SK-N-SH treated with all-trans-retinoic acid at 6 μM for 48 hours (cell line): Measurements from ENCODE around the gene ADCY1.

Source experiments
- ATAC-seq: fragments of 200-7000 bp; cut with Tn5 transposase; 3 replicates; pipeline ENCODE4 v1.9.1; 2020; ENCODE audit warnings: mild to moderate bottlenecking, moderate library complexity
- ARNTL ChIP-seq: fragments of 450-650 bp; formaldehyde crosslinking; IDR thresholded peaks from 2 replicates; pipeline ENCODE4 v1.5.0; 2020; ENCODE audit warnings: low read depth, mild to moderate bottlenecking, moderate library complexity, borderline replicate concordance
- BACH2 ChIP-seq: fragments of 250-450 bp; sonication (Bioruptor Pico); IDR thresholded peaks from 2 replicates; pipeline ENCODE4 v1.9.0; 2021; ENCODE audit warnings: mild to moderate bottlenecking, borderline replicate concordance
- CSDC2 ChIP-seq: fragments of 250-450 bp; sonication (Bioruptor Pico); IDR thresholded peaks from 2 replicates; pipeline ENCODE4 v1.5.0; 2020; ENCODE audit warnings: mild to moderate bottlenecking, moderate library complexity
- ESRRG ChIP-seq: fragments of 250-450 bp; sonication (Bioruptor Pico); IDR thresholded peaks from 2 replicates; pipeline ENCODE4 v1.6.1; 2021; ENCODE audit warnings: mild to moderate bottlenecking
- GLIS3 ChIP-seq: fragments of 250-450 bp; sonication (Bioruptor Pico); IDR thresholded peaks from 2 replicates; pipeline ENCODE4 v1.5.0; 2020; ENCODE audit warnings: mild to moderate bottlenecking, moderate library complexity
- ISL1 ChIP-seq: fragments of 250-450 bp; sonication (Bioruptor Pico); IDR thresholded peaks from 2 replicates; pipeline ENCODE4 v2.1.2; 2022; ENCODE audit warnings: mild to moderate bottlenecking, moderate library complexity
- OSR1 ChIP-seq: fragments of 250-450 bp; sonication (Bioruptor Pico); IDR thresholded peaks from 2 replicates; pipeline ENCODE4 v1.8.0; 2022; ENCODE audit warnings: moderate library complexity, mild to moderate bottlenecking, inconsistent platforms
- PPARA ChIP-seq: fragments of 250-450 bp; sonication (Bioruptor Pico); IDR thresholded peaks from 2 replicates; pipeline ENCODE4 v1.5.0; 2020; ENCODE audit warnings: mild to moderate bottlenecking, borderline replicate concordance
- RARB ChIP-seq: fragments of 250-450 bp; sonication (Bioruptor Pico); IDR thresholded peaks from 2 replicates; pipeline ENCODE4 v1.8.0; 2021; ENCODE audit warnings: mild to moderate bottlenecking, moderate library complexity
- SNAI2 ChIP-seq: fragments of 250-450 bp; sonication (Bioruptor Pico); IDR thresholded peaks from 2 replicates; pipeline ENCODE4 v1.5.0; 2020; ENCODE audit warnings: mild to moderate bottlenecking, moderate library complexity
- TCF4 ChIP-seq: fragments of 250-450 bp; sonication (Bioruptor Pico); IDR thresholded peaks from 2 replicates; pipeline ENCODE4 v1.8.0; 2021; ENCODE audit warnings: mild to moderate bottlenecking, moderate library complexity, borderline replicate concordance
- TOX ChIP-seq: fragments of 250-450 bp; sonication (Bioruptor Pico); IDR thresholded peaks from 2 replicates; pipeline ENCODE4 v1.8.0; 2021; ENCODE audit warnings: mild to moderate bottlenecking, moderate library complexity, borderline replicate concordance
- ZC3H10 ChIP-seq: fragments of 250-450 bp; sonication (Bioruptor Pico); IDR thresholded peaks from 2 replicates; pipeline ENCODE4 v1.5.1; 2021; ENCODE audit warnings: mild to moderate bottlenecking, moderate library complexity
- ZFP3 ChIP-seq: fragments of 250-450 bp; sonication (Bioruptor Pico); IDR thresholded peaks from 2 replicates; pipeline ENCODE4 v1.5.0; 2020; ENCODE audit warnings: mild to moderate bottlenecking, moderate library complexity
- ZFP30 ChIP-seq: fragments of 450-650 bp; formaldehyde crosslinking; IDR thresholded peaks from 2 replicates; pipeline ENCODE4 v1.5.0; 2022; ENCODE audit warnings: mild to moderate bottlenecking, moderate library complexity
- ZNF565 ChIP-seq: fragments of 450-650 bp; formaldehyde crosslinking; conservative IDR thresholded peaks from 2 replicates; pipeline ENCODE4 v1.5.0; 2020; ENCODE audit warnings: low read depth, mild to moderate bottlenecking, moderate library complexity
- ZNF70 ChIP-seq: fragments of 450-650 bp; formaldehyde crosslinking; IDR thresholded peaks from 2 replicates; pipeline ENCODE4 v1.5.0; 2020; ENCODE audit warnings: mild to moderate bottlenecking, moderate library complexity
- ZNF8 ChIP-seq: fragments of 450-650 bp; formaldehyde crosslinking; IDR thresholded peaks from 2 replicates; pipeline ENCODE4 v1.5.0; 2020; ENCODE audit warnings: mild to moderate bottlenecking, moderate library complexity
- TF ChIP-seq, protein P1 (sequence below): fragments of 250-450 bp; sonication (Bioruptor Pico); IDR thresholded peaks from 2 replicates; pipeline ENCODE4 v1.8.0; 2021; ENCODE audit warnings: low read depth, mild to moderate bottlenecking, moderate library complexity, borderline replicate concordance
- TF ChIP-seq, protein P2 (sequence below): fragments of 250-450 bp; sonication (Bioruptor Pico); IDR thresholded peaks from 2 replicates; pipeline ENCODE4 v1.5.0; 2020; ENCODE audit warnings: mild to moderate bottlenecking, moderate library complexity
- TF ChIP-seq, protein P3 (sequence below): fragments of 250-450 bp; sonication (Bioruptor Pico); IDR thresholded peaks from 2 replicates; pipeline ENCODE4 v1.5.1; 2020; ENCODE audit warnings: low read depth, mild to moderate bottlenecking, moderate library complexity
- TF ChIP-seq, protein P4 (sequence below): fragments of 250-450 bp; sonication (Bioruptor Pico); IDR thresholded peaks from 2 replicates; pipeline ENCODE4 v1.8.0; 2020; ENCODE audit warnings: mild to moderate bottlenecking, moderate library complexity, borderline replicate concordance

The ADCY1 gene

DNA sequence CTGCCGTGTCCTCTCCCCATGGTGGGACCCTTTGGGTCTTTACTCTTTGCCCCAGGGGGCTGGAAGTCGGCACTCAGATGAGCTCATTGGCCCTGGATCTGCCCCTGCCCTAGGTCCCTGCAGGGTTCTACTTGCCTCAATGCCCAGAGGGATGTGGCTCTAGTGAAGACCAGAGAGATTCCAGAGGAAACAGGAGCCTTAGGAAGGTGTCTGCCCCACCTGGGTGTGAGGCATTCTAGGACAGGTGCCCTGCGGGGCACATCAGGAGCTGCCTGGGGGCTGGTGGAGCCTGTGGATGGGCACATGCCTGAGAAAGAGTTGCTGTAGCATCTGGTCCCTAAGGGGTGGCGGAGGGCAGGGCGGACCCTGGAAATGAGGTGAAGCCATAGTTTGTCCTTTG lies 128.6 kb downstream of the ADCY1 start:
- no peak for TF ChIP-seq ESRRG (CRISPR knock-in tag)
- TF ChIP-seq, protein P1, sequence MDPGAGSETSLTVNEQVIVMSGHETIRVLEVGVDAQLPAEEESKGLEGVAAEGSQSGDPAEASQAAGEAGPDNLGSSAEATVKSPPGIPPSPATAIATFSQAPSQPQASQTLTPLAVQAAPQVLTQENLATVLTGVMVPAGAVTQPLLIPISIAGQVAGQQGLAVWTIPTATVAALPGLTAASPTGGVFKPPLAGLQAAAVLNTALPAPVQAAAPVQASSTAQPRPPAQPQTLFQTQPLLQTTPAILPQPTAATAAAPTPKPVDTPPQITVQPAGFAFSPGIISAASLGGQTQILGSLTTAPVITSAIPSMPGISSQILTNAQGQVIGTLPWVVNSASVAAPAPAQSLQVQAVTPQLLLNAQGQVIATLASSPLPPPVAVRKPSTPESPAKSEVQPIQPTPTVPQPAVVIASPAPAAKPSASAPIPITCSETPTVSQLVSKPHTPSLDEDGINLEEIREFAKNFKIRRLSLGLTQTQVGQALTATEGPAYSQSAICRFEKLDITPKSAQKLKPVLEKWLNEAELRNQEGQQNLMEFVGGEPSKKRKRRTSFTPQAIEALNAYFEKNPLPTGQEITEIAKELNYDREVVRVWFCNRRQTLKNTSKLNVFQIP = no peak
- no peak for TF ChIP-seq TCF4 (CRISPR knock-in tag)
- TF ChIP-seq CSDC2 (CRISPR knock-in tag) = no peak
- TF ChIP-seq ZNF565 (CRISPR knock-in tag) = no peak
- no peak for TF ChIP-seq ZFP3 (CRISPR knock-in tag)
- TF ChIP-seq TOX (CRISPR knock-in tag) = no peak
- no peak for TF ChIP-seq BACH2 (CRISPR knock-in tag)
- TF ChIP-seq ARNTL (CRISPR knock-in tag) = no peak
- TF ChIP-seq, protein P2, sequence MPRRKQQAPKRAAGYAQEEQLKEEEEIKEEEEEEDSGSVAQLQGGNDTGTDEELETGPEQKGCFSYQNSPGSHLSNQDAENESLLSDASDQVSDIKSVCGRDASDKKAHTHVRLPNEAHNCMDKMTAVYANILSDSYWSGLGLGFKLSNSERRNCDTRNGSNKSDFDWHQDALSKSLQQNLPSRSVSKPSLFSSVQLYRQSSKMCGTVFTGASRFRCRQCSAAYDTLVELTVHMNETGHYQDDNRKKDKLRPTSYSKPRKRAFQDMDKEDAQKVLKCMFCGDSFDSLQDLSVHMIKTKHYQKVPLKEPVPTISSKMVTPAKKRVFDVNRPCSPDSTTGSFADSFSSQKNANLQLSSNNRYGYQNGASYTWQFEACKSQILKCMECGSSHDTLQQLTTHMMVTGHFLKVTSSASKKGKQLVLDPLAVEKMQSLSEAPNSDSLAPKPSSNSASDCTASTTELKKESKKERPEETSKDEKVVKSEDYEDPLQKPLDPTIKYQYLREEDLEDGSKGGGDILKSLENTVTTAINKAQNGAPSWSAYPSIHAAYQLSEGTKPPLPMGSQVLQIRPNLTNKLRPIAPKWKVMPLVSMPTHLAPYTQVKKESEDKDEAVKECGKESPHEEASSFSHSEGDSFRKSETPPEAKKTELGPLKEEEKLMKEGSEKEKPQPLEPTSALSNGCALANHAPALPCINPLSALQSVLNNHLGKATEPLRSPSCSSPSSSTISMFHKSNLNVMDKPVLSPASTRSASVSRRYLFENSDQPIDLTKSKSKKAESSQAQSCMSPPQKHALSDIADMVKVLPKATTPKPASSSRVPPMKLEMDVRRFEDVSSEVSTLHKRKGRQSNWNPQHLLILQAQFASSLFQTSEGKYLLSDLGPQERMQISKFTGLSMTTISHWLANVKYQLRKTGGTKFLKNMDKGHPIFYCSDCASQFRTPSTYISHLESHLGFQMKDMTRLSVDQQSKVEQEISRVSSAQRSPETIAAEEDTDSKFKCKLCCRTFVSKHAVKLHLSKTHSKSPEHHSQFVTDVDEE (CRISPR knock-in tag) = no peak
- no peak for TF ChIP-seq ZNF70 (CRISPR knock-in tag)
- TF ChIP-seq, protein P3, sequence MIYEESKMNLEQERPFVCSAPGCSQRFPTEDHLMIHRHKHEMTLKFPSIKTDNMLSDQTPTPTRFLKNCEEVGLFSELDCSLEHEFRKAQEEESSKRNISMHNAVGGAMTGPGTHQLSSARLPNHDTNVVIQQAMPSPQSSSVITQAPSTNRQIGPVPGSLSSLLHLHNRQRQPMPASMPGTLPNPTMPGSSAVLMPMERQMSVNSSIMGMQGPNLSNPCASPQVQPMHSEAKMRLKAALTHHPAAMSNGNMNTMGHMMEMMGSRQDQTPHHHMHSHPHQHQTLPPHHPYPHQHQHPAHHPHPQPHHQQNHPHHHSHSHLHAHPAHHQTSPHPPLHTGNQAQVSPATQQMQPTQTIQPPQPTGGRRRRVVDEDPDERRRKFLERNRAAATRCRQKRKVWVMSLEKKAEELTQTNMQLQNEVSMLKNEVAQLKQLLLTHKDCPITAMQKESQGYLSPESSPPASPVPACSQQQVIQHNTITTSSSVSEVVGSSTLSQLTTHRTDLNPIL (CRISPR knock-in tag) = no peak
- TF ChIP-seq RARB (CRISPR knock-in tag) = no peak
- TF ChIP-seq PPARA (CRISPR knock-in tag) = no peak
- ATAC-seq = no peak

DNA sequence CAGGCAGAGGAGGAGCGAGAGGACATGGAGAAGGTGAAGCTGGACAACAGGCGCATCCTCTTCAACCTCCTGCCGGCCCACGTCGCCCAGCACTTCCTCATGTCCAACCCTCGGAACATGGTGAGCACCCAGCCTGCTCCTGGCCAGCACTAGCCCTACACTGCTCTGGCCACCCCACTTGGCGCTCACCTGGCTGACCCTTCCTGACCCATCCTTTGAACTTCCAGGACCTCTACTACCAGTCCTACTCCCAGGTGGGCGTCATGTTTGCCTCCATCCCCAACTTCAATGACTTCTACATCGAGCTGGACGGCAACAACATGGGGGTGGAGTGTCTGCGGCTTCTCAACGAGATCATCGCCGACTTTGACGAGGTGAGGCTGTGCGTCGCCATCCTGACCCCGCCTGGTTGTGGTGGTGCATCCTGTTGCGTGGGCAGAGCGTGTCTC lies 129.2 kb downstream of the ADCY1 start:
- ATAC-seq = no peak
- TF ChIP-seq CSDC2 (CRISPR knock-in tag) (no peak), ZNF565 (CRISPR knock-in tag) (no peak), ZC3H10 (CRISPR knock-in tag) (no peak), TCF4 (CRISPR knock-in tag) (no peak), ZNF8 (CRISPR knock-in tag) (no peak), ZNF70 (CRISPR knock-in tag) (no peak), SNAI2 (CRISPR knock-in tag) (no peak)

DNA sequence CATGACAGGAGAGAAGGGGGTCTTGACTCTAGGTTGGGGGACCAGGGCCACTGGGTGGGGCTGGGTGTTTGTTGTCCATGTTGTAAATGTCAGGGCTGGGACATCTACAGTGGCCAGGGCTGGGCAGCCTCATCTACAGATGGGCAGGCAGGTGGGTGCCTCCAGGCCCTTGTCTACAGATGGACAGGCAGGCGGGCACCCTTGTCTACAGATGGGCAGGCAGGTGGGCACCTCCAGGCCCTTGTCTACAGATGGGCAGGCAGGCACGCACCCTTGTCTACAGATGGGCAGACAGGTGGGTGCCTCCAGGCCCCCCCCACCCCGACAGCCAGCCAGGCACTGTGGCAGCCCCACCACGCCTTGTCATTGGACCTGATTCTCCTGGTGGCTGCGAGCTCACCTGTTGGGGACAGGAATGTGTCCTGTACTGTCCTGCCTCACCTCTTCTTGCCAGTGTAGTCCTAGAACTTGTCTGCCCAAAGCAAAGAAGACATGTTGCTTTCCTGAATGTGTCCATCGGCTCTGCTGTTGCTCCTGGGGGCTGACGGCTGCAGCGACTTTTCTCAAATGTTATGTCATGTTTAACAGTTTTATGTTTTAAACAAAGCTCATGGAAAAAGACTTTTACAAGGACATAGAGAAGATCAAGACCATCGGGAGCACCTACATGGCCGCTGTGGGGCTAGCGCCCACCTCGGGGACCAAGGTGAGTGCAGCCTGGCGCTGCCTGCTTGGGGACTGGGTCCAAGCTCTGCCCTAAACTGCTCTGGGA lies 129.9 kb downstream of the ADCY1 start:
- no peak for ATAC-seq
- no peak for TF ChIP-seq RARB (CRISPR knock-in tag)
- no peak for TF ChIP-seq ZNF565 (CRISPR knock-in tag)
- no peak for TF ChIP-seq ZNF8 (CRISPR knock-in tag)
- TF ChIP-seq TOX (CRISPR knock-in tag) = no peak
- TF ChIP-seq OSR1 = no peak
- TF ChIP-seq BACH2 (CRISPR knock-in tag) = no peak
- TF ChIP-seq ESRRG (CRISPR knock-in tag) = no peak
- TF ChIP-seq GLIS3 (CRISPR knock-in tag) = no peak
- no peak for TF ChIP-seq ISL1 (CRISPR knock-in tag)
- TF ChIP-seq ZC3H10 (CRISPR knock-in tag) = no peak
- TF ChIP-seq ZFP3 (CRISPR knock-in tag) = no peak
- TF ChIP-seq, protein P2 (CRISPR knock-in tag) = no peak
- no peak for TF ChIP-seq SNAI2 (CRISPR knock-in tag)
- no peak for TF ChIP-seq TCF4 (CRISPR knock-in tag)
- TF ChIP-seq ZFP30 (CRISPR knock-in tag) = no peak
- TF ChIP-seq, protein P4, sequence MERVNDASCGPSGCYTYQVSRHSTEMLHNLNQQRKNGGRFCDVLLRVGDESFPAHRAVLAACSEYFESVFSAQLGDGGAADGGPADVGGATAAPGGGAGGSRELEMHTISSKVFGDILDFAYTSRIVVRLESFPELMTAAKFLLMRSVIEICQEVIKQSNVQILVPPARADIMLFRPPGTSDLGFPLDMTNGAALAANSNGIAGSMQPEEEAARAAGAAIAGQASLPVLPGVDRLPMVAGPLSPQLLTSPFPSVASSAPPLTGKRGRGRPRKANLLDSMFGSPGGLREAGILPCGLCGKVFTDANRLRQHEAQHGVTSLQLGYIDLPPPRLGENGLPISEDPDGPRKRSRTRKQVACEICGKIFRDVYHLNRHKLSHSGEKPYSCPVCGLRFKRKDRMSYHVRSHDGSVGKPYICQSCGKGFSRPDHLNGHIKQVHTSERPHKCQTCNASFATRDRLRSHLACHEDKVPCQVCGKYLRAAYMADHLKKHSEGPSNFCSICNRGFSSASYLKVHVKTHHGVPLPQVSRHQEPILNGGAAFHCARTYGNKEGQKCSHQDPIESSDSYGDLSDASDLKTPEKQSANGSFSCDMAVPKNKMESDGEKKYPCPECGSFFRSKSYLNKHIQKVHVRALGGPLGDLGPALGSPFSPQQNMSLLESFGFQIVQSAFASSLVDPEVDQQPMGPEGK (CRISPR knock-in tag) = no peak
